Activated naive CD4-positive, alpha-beta T cell treated with anti-CD3 and anti-CD28 coated beads, Interleukin-2, amount 50 U/mL, for 24 hours (primary cell): Measurements from ENCODE around the gene PBLD.

Experiments
- H3K27ac Mint-ChIP-seq: one replicate; pipeline ENCODE4 v1.8.0; 2021; ENCODE audit warnings: mild to moderate bottlenecking, mixed read lengths
- H3K27me3 Mint-ChIP-seq: one replicate; pipeline ENCODE4 v1.8.0; 2021; ENCODE audit warnings: mixed read lengths
- H3K36me3 Mint-ChIP-seq: one replicate; pipeline ENCODE4 v1.8.0; 2021; ENCODE audit warnings: mixed read lengths
- H3K4me1 Mint-ChIP-seq: one replicate; pipeline ENCODE4 v1.8.0; 2021; ENCODE audit warnings: mixed read lengths
- H3K4me3 Mint-ChIP-seq: one replicate; pipeline ENCODE4 v1.8.0; 2021; ENCODE audit warnings: mild to moderate bottlenecking, mixed read lengths
- H3K9me3 Mint-ChIP-seq: one replicate; pipeline ENCODE4 v1.8.0; 2021; ENCODE audit warnings: mixed read lengths

The PBLD gene

GRCh38 chr10:68235581-68235980 is 97.1 kb downstream of the PBLD start:
- no peak overlapping the region for H3K4me3 Mint-ChIP-seq
- no peaks in the 10 kb centered on the region for H3K9me3 Mint-ChIP-seq
- H3K36me3 Mint-ChIP-seq: no peaks in the 10 kb centered on the region
- H3K27me3 Mint-ChIP-seq: peaks cover 15% of the 10 kb centered on the region
- H3K4me1 Mint-ChIP-seq: peaks cover 3% of the 10 kb centered on the region
- H3K27ac Mint-ChIP-seq: no peak overlapping the region

DNA sequence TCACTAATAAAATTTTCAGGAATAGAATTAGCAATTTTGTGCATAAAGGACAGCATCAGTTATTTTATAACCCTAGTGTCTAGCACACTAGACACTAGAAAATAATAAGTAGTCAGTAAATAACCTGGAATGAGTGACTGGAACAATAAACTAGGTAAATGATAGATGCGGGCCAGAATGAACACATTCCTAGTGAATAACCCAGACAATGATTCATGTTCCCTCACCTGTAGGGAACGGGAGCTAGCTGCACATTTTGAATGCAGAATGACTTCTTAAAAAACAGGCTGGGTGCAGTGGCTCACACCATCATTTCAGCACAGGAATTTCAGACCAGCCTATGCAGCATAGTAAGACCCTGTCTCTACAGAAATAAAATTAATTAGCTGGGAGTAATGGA is 97.6 kb downstream of the PBLD start:
- no peaks in the 10 kb centered on the region for H3K9me3 Mint-ChIP-seq
- H3K36me3 Mint-ChIP-seq: no peaks in the 10 kb centered on the region
- H3K27me3 Mint-ChIP-seq: peaks cover 15% of the 10 kb centered on the region
- no peak overlapping the region for H3K27ac Mint-ChIP-seq
- peaks cover 3% of the 10 kb centered on the region for H3K4me1 Mint-ChIP-seq
- no peak overlapping the region for H3K4me3 Mint-ChIP-seq

GRCh38 chr10:68233046-68233445 is 99.7 kb downstream of the PBLD start:
- Mint-ChIP-seq H3K36me3 (no peaks in the 10 kb centered on the region), H3K27ac (no peak overlapping the region)

More at GRCh38 chr10:68233046-68233445, 99.7 kb downstream of the PBLD start:
- no peak overlapping the region for H3K4me3 Mint-ChIP-seq
- peaks cover 20% of the 10 kb centered on the region for H3K27me3 Mint-ChIP-seq
- H3K4me1 Mint-ChIP-seq: peaks cover 3% of the 10 kb centered on the region
- H3K9me3 Mint-ChIP-seq: no peaks in the 10 kb centered on the region
